HG02973 (cell line): ENCODE measurements around the gene FAM219A.
"Not testable (repeated sequence)": the region's sequence is repeated elsewhere in the genome, so short reads cannot be mapped to it uniquely, and the experiment has no call there.

Experiments used
- ATAC-seq: cut with Tn5 transposase; IDR thresholded peaks from one replicate; pipeline ENCODE4 v1.9.1; 2021; ENCODE audit warnings: moderate library complexity; ENCODE audit not compliant: unreplicated experiment

The FAM219A gene

DNA sequence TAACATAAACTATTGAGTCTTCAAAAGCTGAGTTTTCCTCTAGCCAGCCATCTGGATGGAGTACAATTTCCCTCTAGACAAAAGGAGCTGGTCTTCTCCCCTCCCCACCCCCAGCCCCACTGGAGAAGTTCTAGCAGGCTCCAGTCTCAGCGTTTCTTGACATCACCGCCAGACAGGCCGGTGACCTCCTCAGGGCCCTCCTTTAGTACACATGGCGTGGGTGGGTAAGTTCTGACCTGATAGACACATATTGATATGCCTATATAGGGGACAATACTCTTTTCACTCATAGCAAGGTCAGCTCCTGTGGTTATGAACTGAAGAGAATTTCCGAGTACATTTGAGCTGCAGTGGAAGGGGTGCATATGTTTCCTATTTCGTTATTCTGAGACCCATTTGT, 27.5 kb upstream of the FAM219A start:
- no peak for ATAC-seq

DNA sequence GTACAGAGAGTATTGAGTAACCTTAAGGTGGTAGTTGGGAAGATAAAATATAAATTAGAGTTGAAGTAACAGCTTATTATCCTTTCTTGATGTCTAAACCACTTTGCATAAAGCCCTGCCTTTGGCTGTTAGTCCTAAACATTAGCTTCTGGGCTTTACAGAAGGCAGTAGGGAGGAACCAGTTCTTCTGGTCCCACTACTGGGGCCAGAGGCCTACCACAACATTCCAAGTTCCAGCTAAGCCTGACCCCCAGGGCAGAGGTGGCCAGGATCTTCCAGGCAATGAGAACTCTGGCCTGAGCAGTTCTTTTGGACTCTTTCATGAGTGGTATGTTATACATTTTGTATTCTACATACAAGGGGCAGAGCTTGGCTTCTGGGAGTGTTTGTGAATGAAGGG, 26.3 kb upstream of the FAM219A start:
- ATAC-seq = no peak

DNA sequence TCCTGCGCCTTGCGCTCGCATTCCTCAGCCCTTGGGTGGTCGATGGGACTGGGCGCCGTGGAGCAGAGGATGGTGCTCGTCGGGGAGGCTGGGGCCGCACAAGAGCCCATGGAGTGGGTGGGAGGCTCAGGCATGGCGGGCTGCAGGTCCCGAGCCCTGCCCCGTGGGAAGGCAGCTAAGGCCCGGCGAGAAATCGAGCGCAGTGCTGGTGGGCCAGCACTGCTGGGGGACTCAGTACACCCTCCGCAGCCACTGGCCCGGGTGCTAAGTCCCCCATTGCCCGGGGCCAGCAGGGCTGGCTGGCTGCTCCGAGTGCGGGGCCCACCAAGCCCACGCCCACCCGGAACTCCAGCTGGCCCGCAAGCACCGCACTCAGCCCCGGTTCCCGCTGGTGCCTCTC, 24.4 kb upstream of the FAM219A start:
- not testable (repeated sequence) for ATAC-seq

DNA sequence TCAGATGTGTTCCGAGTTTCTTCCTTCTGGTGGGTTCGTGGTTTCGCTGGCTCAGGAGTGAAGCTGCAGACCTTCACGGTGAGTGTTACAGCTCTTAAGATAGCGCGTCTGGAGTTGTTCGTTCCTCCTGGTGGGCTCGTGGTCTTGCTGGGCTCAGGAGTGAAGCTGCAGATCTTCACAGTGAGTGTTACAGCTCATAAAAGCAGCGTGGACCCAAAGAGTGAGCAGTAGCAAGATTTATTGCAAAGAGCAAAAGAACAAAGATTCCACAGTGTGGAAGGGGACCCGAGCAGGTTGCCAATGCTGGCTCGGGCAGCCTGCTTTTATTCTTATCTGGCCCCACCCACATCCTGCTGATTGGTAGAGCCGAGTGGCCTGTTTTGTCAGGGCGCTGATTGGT, 23.2 kb upstream of the FAM219A start:
- not testable (repeated sequence) for ATAC-seq

DNA sequence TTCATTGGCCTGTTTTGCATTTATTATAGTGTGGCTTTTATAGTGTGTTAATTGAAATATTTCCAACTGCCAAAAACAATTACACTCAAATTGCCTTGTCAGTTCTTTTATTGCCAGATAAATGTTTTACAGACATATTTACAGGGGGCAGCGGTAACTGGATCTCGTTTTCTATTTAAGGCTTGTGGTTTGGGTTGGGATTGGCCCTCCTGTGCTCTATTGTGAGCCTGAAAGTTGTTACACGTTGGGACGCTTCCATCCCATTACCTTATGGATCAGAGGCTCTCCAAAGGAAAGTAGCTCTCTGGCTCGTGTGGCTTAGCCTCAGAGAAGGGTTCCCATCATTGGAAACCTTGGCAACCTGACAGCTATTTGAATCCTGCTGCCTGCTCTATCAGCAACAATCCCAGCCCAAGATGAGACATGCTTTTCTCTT, 21.1 kb upstream of the FAM219A start:
- no peak for ATAC-seq

DNA sequence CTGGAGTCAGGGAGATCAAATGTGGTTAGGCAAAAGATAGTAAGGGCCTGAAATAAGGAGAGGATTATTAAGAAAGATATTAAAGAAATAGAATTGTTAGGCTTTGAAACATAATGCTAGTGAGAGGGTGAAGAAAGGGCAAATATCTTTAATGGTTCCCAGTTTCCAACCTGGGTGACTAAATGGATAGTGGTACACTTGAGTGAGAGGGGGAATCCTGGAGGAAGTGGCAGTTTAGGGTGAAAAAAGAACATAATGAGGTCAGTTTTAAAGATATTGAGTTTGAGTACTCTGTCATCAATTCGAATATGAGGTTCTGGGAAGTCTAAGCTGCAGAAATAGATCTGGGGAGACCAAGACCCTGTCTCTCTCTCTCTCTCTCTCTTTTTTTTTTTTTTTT, 19.2 kb upstream of the FAM219A start:
- ATAC-seq = no peak

DNA sequence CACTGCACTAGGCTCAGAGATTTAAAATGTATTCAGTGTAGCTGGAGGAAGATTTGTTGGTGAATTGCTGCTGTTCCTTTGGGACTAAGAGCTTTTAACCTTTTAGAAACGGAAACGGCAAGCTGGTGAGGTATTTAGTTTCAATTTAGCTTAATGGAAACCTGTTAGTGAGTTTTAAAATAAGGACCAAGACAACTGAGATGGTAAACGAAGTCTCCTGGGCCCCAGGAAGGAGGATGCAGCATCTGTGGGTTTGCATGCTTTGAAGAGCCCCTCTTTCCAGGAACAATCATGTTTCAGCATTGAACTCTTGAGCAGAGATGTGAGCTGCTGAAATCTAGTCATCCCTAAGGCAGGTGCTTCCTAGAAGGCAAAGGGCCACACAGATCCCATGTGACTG, 16.7 kb upstream of the FAM219A start:
- ATAC-seq = no peak

DNA sequence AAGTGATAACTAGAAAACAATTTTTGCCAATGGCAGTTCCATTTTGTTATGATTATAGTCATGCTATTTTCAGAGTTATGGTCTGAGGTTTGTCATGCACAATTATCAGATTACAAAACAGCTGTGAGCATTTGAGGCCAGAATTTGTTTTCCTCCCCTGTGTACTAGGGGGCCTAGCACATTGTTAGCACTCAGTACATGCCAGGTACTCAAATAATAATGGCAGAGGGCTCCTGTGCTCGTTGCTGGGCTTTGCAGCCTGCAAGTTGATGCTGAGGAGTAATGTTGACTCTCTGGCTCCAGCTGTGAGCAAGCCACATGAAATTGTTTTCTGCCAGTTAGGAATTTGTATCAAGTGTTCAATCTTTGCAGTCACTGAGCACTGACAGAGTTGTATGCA, 7.1 kb upstream of the FAM219A start:
- ATAC-seq = no peak

DNA sequence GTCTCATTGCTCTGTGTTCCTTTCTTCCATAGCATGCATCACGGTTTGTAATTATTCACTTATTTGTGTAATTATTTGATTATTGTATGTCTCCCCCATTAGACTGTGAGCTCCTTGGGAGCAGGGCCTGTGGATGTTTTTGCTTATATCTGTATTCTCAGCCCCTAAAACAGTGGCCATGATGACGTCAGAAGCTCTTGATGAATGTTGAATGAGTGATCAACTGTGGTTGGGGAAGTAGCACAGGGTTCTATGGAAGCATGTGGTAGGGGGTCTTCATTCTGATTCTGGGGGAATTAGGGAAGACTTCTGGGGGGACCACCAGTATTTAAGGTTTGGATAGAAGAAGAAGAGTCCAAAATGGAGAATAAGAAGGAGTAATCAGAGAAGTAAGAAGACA, 6.2 kb upstream of the FAM219A start:
- ATAC-seq = no peak

DNA sequence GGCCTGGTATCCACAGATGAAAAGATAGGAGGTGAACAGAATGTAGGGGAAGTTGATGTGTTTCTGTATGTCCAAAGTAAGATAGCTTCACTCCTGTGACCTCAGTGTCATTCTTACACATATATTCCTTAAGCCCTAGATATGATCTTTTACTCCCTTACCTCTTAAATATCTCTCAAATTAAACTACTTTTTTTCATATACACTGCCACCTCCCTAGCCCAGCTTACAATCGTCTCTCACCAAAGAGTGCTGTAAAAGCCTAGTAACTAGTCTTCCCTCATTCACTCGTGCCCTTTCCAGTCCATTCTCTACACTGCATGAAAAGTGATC, 5.5 kb upstream of the FAM219A start:
- ATAC-seq = no peak

DNA sequence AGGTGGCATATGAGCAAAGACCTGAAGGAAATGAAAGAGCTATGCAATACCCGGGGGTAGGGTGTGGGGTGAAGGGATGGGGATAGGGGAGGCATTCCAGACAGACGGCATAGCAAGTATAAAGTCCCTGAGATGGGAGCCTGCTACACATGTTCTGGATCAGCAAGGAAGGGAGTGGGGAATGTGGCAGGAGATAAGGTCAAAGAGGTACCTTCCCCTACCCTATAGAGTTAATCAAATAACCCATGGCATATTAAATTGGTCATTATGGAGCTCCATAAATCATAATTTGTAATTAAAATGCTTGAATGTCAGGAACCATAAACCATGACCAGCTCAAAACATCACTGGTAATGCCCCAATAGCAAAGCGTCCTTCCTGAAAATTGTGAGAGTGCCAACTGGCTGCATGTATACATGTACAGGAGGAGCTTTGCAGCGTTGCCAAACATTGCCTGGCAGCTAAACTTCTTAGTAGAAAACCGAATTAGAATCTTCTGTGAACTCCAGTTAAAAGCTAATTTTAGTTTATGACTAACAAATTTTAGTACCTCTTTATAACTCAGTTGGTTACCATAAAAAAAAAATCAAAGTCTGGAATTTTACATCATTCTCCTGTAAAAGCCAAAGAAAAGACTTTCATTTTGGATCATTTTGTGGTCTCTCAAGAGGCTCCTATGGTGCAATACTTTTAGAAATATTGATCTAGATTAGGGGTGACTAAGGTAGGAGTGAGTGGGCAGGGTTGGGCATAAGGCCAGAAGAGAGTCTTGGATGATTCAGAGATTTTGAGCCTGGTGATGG, 4.9 kb upstream of the FAM219A start:
- no peak for ATAC-seq

DNA sequence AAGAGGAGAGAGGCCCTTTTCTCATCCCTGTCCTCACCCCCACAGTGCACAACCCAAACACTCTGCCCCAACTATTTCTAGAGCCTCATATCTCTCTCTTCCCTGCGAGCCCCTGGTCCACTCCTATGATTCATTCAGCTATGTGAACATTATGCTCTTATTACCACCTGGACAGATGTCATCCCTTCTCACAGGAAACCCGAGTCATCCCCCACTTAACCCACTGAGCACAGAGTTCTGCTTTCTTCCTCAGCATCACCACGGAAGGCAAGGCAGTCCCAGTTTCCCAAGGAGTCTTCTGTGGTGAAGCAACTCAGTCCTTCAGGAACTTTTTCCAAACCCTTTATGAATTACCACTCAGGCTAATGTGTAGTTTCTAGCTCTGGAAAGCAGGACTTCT, 1.6 kb upstream of the FAM219A start:
- no peak for ATAC-seq

DNA sequence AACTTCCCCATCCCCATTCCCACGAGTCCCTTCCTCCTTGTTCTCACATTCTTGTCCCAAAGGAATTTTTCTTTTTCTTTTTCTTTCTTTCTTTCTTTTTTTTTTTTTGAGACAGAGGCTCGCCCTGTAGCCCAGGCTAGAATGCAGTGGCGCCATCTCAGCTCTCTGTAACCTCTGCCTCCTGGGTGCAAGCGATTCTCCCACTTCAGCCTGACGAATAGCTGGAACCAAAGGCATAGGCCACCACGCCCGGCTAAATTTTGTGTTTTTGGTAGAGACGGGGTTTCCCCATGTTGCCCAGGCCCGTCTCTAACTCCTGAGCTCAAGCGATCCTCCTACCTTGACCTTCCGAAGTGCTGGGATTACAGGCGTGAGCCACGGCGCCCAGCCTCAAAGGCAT, 986 bp upstream of the FAM219A start:
- no peak for ATAC-seq

DNA sequence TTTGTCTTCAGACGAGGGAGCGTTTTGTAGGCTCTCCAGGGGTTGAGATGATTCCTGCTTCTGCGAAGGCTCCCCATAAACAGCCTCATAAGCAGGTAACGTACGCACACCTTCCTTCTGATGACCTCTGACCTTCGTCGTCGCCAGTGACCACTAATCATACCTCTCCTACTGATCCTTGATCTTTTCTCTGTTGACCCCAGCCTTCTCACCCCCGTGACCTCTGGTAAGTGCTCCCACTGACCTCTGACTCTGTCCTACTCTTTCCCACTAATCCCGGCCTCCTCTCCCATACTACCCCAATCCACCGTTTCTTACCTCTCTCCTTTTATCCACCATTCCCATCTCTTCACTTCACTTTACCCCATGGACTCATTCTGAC, 580 bp upstream of the FAM219A start:
- no peak for ATAC-seq

DNA sequence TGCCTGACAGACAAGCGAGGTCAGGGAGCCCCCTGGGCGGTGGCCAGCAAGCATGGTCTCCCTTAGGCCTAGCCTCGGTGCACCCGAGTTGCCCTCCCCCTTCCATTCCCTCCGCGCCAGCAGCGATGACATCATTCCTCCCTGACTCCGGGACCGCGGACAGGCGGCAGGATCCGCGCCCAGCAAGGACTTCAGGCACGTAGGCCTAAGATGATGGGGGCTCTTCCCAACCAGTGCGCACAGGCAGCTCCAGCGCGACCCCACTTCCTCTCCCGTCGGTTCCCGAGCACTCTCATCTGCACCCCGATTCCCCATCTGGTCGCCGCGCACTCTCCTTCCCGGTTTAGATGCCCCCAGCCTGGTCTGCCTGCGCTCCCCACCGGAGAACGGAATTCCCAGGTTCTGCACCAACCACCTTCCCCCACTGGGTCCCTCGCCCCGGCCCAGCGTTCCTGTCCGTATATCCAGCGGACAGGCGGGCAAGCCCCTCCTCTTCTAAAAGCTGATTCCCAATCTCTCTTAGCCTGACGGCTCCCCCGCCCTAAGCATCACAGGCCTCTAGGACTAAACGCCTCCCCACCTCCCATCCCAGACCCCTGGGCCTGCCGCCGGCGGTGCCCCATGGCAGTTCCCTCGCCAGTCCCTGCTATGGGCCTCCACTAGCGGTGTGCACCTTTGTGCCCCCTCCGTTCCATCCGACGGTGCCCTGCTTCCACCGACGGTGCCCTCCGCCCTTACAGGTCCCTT, 931 bp downstream of the FAM219A start:
- no peak for ATAC-seq

DNA sequence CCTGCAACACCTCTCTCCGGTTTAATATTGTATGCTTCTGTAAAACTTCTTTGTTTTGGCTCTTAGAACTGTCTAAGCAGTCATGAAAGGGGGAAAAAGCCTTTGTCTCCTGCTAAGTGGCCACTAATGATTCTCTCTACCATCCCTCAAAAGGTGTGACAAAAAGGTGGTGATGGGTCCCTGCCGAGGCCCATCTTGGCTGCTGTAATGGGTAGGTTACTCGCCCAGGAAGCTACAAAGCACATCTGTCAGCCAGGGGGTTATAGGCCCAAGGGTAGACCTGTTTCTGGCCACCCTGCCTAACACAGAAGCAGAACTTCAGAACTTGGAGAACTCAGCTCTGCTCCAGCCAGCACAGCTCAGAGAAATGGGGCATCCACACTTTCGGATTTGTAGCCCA, 1.6 kb downstream of the FAM219A start:
- no peak for ATAC-seq

DNA sequence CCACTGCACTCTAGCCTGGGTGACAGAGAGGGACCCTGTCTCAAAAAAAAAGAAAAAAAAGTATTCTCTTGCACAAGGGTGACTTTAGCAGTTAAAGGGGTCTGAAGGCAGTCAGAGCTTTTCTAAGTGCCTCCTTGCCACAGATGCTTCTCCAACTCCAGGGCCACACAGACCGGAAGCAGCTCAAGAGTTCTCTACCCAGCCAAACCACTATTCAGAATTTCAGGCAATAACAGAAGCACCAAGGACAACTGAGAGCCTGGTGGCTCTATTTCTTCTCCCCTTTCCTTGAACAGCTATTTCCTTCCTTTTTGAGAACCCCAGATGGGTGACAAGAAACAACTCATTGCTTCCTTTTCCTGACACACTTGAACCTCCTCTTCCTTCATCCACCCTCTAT, 2.2 kb downstream of the FAM219A start:
- ATAC-seq = no peak

DNA sequence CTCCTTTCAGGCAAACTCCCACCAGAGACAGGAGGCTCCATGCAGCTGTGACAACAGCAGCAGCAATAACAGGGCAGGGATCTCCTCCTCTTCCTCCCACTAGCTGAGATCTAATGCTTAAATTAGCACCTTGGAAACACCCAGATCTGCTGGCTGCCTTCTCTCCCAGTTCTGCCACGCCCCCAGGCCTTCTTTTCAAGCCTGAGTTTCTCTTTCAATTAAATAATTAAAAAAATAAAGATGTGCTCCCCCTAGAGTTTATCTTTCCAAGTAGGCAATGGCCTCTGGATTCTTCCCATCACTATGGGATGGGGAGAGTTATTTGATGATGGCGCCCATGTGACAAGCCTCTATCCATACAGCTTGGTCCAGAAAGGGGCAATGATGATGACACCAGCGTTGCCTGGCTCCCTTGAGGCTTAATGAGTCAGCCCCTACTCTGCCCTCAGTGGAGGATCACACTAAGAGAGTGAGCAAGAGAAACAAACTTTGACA, 3.8 kb downstream of the FAM219A start:
- ATAC-seq = no peak

DNA sequence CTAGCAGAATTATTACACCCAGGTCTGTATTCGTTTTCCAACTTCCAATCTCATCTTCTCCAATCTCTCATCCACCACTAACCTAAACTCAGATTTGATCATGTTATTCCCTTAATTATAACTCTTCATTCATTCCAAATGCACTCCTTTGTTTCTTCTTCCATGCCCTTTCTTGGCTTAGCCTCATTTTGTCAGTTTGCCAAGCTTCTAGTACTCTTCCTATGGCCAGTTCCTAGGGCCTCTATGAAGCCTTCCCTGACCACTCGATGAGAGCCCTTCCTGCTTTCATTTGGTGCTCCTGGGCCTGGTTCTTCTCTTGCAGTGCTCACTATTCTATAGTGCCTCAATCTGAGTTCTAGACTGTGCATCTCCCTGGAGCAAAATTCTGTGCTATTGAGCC, 5.8 kb downstream of the FAM219A start:
- no peak for ATAC-seq

DNA sequence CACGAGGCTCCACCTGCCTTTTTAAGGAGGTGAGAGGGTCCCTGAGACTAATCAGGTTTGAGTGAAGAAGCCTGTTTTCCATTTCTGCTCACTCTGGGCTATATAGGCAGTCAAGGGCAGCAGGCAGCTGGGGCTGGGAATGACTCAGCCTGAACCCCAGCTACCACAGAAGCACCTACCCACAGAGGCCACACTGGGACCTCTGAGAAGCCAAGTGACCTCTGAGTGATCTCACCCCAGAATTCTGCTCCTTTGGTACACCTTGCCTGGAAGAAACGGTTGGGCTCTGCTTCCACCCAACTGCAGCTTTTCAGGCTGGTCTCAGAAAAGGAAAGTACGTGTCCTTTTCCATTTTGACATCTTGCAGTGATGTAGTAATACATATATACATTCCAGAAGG, 6.8 kb downstream of the FAM219A start:
- no peak for ATAC-seq

DNA sequence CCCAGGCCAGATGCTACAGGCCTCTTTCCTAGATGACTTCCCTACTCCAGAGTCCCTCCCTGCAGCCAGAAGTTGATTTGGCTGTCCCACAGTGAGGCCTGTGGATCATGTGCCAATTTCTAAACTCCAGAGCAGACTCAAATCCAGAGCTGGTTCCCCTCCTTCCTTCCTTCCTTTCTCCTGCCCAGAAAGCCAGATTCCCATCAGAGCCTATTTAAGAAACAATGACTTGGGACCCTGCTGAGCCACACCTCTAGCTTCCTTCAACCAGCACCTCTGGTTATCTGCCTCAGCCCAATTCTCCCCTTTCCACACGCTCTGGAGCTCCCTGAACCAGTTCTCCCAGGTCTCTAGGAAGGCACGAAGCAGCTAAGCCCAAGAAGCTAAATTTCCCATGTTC, 7.2 kb downstream of the FAM219A start:
- no peak for ATAC-seq

DNA sequence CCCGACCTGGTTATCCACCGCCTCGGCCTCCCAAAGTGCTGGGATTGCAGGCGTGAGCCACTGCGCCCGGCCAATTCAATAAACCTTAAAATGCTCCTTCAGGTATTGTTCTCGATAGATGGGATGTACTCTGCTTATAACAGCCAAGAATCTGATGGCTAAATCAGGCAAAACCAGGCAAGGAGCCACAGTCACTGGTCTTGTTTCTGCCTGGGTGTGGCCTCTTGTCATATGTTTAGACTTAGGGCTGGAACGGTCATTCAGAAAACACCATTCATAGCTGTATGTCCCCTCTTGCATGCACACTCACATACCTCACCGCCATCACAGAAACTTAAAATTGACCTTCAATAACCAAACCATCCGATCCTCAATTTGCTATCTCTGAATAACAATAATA, 7.7 kb downstream of the FAM219A start:
- no peak for ATAC-seq

DNA sequence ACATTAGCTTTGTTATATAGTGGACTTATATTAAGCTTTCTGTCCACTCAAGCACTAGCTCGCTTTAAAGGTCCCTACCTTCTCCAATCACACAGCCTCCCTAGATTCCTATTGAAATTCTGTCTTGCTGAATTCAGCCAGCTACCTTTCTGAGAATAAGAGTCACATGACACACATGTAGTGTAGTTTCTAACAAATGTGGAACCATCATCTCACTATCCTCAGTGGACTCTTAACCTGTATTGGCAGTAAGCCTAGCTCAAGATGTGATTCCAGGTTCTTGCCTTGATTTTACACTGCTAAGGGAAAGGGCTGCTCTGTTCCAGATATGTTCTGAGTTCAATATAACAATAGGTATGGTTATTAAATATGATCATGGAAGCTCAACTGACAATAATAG, 11.4 kb downstream of the FAM219A start:
- ATAC-seq = no peak
